D721Med (cell line): ENCODE results near the gene PMP22.

Experiments used
- DNase-seq: peaks from one replicate; pipeline ENCODE4 v3.0.0; 2011; ENCODE audit warnings: low spot score; ENCODE audit not compliant: insufficient read length
- FAIRE-seq: peaks from 2 replicates; lab custom pipeline; 2011; peaks lifted over from hg19 to GRCh38; lab: Jason Lieb, UNC
- CTCF ChIP-seq: IDR thresholded peaks from 2 replicates; pipeline ENCODE4 v1.5.1; 2012; ENCODE audit warnings: mild to moderate bottlenecking, control low read depth; ENCODE audit not compliant: insufficient read depth; ENCODE audit errors: missing control alignments

Gene PMP22

GRCh38 chr17:15303268-15303667 is 38.1 kb upstream of the PMP22 start:
- TF ChIP-seq CTCF, result no peak
- no peak for FAIRE-seq
- no peak for DNase-seq

- TF ChIP-seq CTCF, result no peak
- DNase-seq, result no peak
- FAIRE-seq, result no peak
Measured at GRCh38 chr17:15301845-15302244, 36.7 kb upstream of the PMP22 start.

- FAIRE-seq (no peak), DNase-seq (no peak)
- no peak for TF ChIP-seq CTCF
Measured at GRCh38 chr17:15298176-15298575, 33.0 kb upstream of the PMP22 start.

- FAIRE-seq, result no peak
- no peak for DNase-seq
- no peak for TF ChIP-seq CTCF
Measured at GRCh38 chr17:15293558-15293957, 28.4 kb upstream of the PMP22 start.

- FAIRE-seq (no peak), DNase-seq (no peak)
- no peak for TF ChIP-seq CTCF
Measured at GRCh38 chr17:15291674-15292361, 26.7 kb upstream of the PMP22 start.

- TF ChIP-seq CTCF, result no peak
- DNase-seq, result no peak
- no peak for FAIRE-seq
Measured at GRCh38 chr17:15290605-15291004, 25.5 kb upstream of the PMP22 start.

- DNase-seq, result no peak
- no peak for FAIRE-seq
- no peak for TF ChIP-seq CTCF
Measured at GRCh38 chr17:15289285-15290183, 24.4 kb upstream of the PMP22 start.
